SK-N-SH (cell line): Measurements from ENCODE around the gene HACD4. TPM values are rescaled to one million over a fixed set of nuclear protein-coding genes. Genes with fewer than 3 reads are reported as not detected.

Experiments used
- CTCF ChIA-PET: fragments of 300-600, 350-600 bp; formaldehyde crosslinking; extraction: SDS; loops from one replicate; lab custom pipeline; 2021; lab: Yijun Ruan, JAX
- POLR2A ChIA-PET: fragments of 350-600 bp; sonication (Branson Sonifier 250); formaldehyde crosslinking; extraction: SDS; loops from one replicate; lab custom pipeline; 2020; ENCODE audit warnings: antibody characterized with exemption, inconsistent platforms; lab: Yijun Ruan, JAX
- DNase-seq: peaks from one replicate; pipeline ENCODE4 v3.0.0; 2012
- H2AFZ ChIP-seq: fragments of 200-600 bp; sonication (generic); 2 replicates; pipeline ENCODE4 v1.8.1; 2016; ENCODE audit warnings: antibody characterized with exemption, mild to moderate bottlenecking, low read depth
- H3F3A ChIP-seq: fragments of 200-600 bp; sonication (generic); replicated peaks from 2 replicates; pipeline ENCODE3; 2016; ENCODE audit warnings: antibody characterized with exemption, mild to moderate bottlenecking; ENCODE audit not compliant: insufficient read depth
- H3K27ac ChIP-seq, 2 experiments: fragments of 200-500 bp in 1 of 2; fragments of 200-600 bp in 1 of 2; sonication (Bioruptor generic) in 1 of 2; sonication (generic), shearing (Covaris generic) in 1 of 2; 2 replicates each; pipeline versions ENCODE4 v1.5.1 to v1.6.1; 2014 to 2016; ENCODE audit warnings: low read depth in 2 of 2, inconsistent platforms in 1 of 2, low read length in 1 of 2, mild to moderate bottlenecking in 1 of 2, mixed read lengths in 1 of 2
- H3K27me3 ChIP-seq: fragments of 200-600 bp; sonication (generic), shearing (Covaris generic); 2 replicates; pipeline ENCODE4 v1.6.1; 2016; ENCODE audit warnings: mixed run types; ENCODE audit not compliant: insufficient read depth
- H3K36me3 ChIP-seq, 2 experiments: fragments of 200-500 bp in 1 of 2; fragments of 200-600 bp in 1 of 2; sonication (Bioruptor generic) in 1 of 2; sonication (generic) in 1 of 2; replicated peaks in 1 of 2; 2 replicates each; pipeline versions ENCODE3 to v1.5.1; 2014 to 2016; ENCODE audit warnings: low read length in 1 of 2, mild to moderate bottlenecking in 1 of 2; ENCODE audit not compliant: insufficient read depth in 2 of 2, control insufficient read depth in 1 of 2
- H3K4me1 ChIP-seq, 2 experiments: fragments of 200-500 bp in 1 of 2; fragments of 200-600 bp in 1 of 2; sonication (Bioruptor generic) in 1 of 2; sonication (generic), shearing (Covaris generic) in 1 of 2; 2 replicates each; pipeline versions ENCODE4 v1.5.1 to v1.6.1; 2014 to 2016; ENCODE audit warnings: low read depth in 1 of 2, low read length in 1 of 2, mixed run types in 1 of 2; ENCODE audit not compliant: insufficient read depth in 2 of 2, control insufficient read depth in 1 of 2
- H3K4me2 ChIP-seq: fragments of 200-600 bp; sonication (generic), shearing (Covaris generic); 2 replicates; pipeline ENCODE4 v1.6.1; 2017; ENCODE audit warnings: mixed run types
- H3K4me3 ChIP-seq, 2 experiments: fragments of 200-500 bp in 1 of 2; fragments of 200-600 bp in 1 of 2; sonication (Bioruptor generic) in 1 of 2; sonication (generic), shearing (Covaris generic) in 1 of 2; 2 replicates each; pipeline versions ENCODE4 v1.5.1 to v1.8.1; 2014 to 2016; ENCODE audit warnings: low read depth in 2 of 2, inconsistent platforms in 1 of 2, low read length in 1 of 2, mild to moderate bottlenecking in 1 of 2, mixed read lengths in 1 of 2, moderate library complexity in 1 of 2
- H3K79me2 ChIP-seq: fragments of 200-600 bp; sonication (generic); 2 replicates; pipeline ENCODE4 v1.8.1; 2017; ENCODE audit warnings: mild to moderate bottlenecking; ENCODE audit not compliant: insufficient read depth
- H3K9ac ChIP-seq: fragments of 200-600 bp; sonication (generic); 2 replicates; pipeline ENCODE4 v1.6.1; 2017; ENCODE audit warnings: mixed run types
- H3K9me2 ChIP-seq: fragments of 200-600 bp; sonication (generic); 2 replicates; pipeline ENCODE4 v1.6.1; 2017; ENCODE audit warnings: mixed run types
- H3K9me3 ChIP-seq: fragments of 200-600 bp; sonication (generic); 2 replicates; pipeline ENCODE4 v1.6.1; 2017; ENCODE audit warnings: mixed run types, mild to moderate bottlenecking, moderate library complexity
- H4K20me1 ChIP-seq: fragments of 200-600 bp; sonication (generic); 2 replicates; pipeline ENCODE4 v1.6.1; 2017; ENCODE audit warnings: mild to moderate bottlenecking, mixed run types; ENCODE audit not compliant: insufficient read depth
- EP300 ChIP-seq, 2 experiments: IDR thresholded peaks; 2 replicates each; pipeline versions ENCODE4 v1.4.0 to v1.6.1; 2012; ENCODE audit warnings: borderline replicate concordance in 1 of 2, low read depth in 1 of 2, low read length in 1 of 2
- EZH2phosphoT487 ChIP-seq: fragments of 200-600 bp; sonication (generic); IDR thresholded peaks from 2 replicates; pipeline ENCODE4 v1.6.1; 2017; ENCODE audit warnings: low read depth, mixed run types, mild to moderate bottlenecking, antibody characterized with exemption, moderate library complexity, borderline replicate concordance
- FOSL2 ChIP-seq: IDR thresholded peaks from 2 replicates; pipeline ENCODE4 v1.4.0; 2012; ENCODE audit warnings: low read depth, mild to moderate bottlenecking, moderate library complexity, borderline replicate concordance
- FOXJ3 ChIP-seq: sonication (generic); formaldehyde crosslinking; IDR thresholded peaks from 2 replicates; pipeline ENCODE4 v1.5.1; 2020; ENCODE audit warnings: mild to moderate bottlenecking, missing genetic modification reagents
- IRF3 ChIP-seq: fragments of 150-350 bp; IDR thresholded peaks from 2 replicates; pipeline ENCODE4 v1.6.1; 2016; ENCODE audit warnings: mild to moderate bottlenecking, low read depth, low read length
- MAX ChIP-seq: IDR thresholded peaks from 2 replicates; pipeline ENCODE4 v1.4.0; 2012; ENCODE audit warnings: low read depth
- MEF2A ChIP-seq: IDR thresholded peaks from 2 replicates; pipeline ENCODE4 v1.4.0; 2012; ENCODE audit warnings: low read depth, borderline replicate concordance
- MXI1 ChIP-seq: IDR thresholded peaks from 2 replicates; pipeline ENCODE4 v1.6.1; 2012; ENCODE audit warnings: mild to moderate bottlenecking, low read depth, low read length, improper control_type of control experiment
- POLR2AphosphoS5 ChIP-seq: IDR thresholded peaks from 2 replicates; pipeline ENCODE4 v1.6.1; 2012; ENCODE audit warnings: low read depth, low read length
- RAD21 ChIP-seq: IDR thresholded peaks from 2 replicates; pipeline ENCODE4 v1.6.1; 2012; ENCODE audit warnings: mild to moderate bottlenecking, low read length
- REST ChIP-seq: IDR thresholded peaks from 2 replicates; pipeline ENCODE4 v1.6.1; 2012; ENCODE audit warnings: mild to moderate bottlenecking, low read depth, low read length, moderate library complexity
- RFX5 ChIP-seq: IDR thresholded peaks from 2 replicates; pipeline ENCODE4 v1.6.1; 2012; ENCODE audit warnings: mild to moderate bottlenecking, improper control_type of control experiment, low read length
- SIN3A ChIP-seq: IDR thresholded peaks from 2 replicates; pipeline ENCODE4 v1.6.1; 2012; ENCODE audit warnings: low read depth, mild to moderate bottlenecking, low read length, moderate library complexity, borderline replicate concordance
- SMC3 ChIP-seq: IDR thresholded peaks from 2 replicates; pipeline ENCODE4 v1.6.1; 2012; ENCODE audit warnings: low read depth, low read length, improper control_type of control experiment
- TCF12 ChIP-seq: IDR thresholded peaks from 2 replicates; pipeline ENCODE4 v1.4.0; 2012
- TEAD4 ChIP-seq: IDR thresholded peaks from 2 replicates; pipeline ENCODE4 v1.4.0; 2012; ENCODE audit warnings: mild to moderate bottlenecking, borderline replicate concordance; ENCODE audit not compliant: insufficient read depth
- USF2 ChIP-seq: fragments of 150-350 bp; IDR thresholded peaks from 2 replicates; pipeline ENCODE4 v1.6.1; 2017; ENCODE audit warnings: antibody characterized with exemption, low read length, low read depth, borderline replicate concordance
- ZBTB33 ChIP-seq: IDR thresholded peaks from 2 replicates; pipeline ENCODE4 v1.4.0; 2012; ENCODE audit warnings: low read depth, borderline replicate concordance
- WGBS: methylation state at CpG from one replicate; pipeline ENCODE4 v1.1.6; 2017; ENCODE audit warnings: low lambda C conversion rate; 5-methylcytosine and 5-hydroxymethylcytosine counted together
- polyA plus RNA-seq, 3 experiments: library from polyadenylated mRNA; depleted of rRNA; stranded (reverse); fragments of >200 nt; gene quantifications; 2 replicates each; pipeline ENCODE4 v1.2.3, GENCODE V29; 2012
- TF ChIP-seq, protein P1 (sequence below): IDR thresholded peaks from 2 replicates; pipeline ENCODE4; 2012
- TF ChIP-seq, protein P2 (sequence below): fragments of 200-600 bp; sonication (generic); IDR thresholded peaks from 2 replicates; pipeline ENCODE4 v1.6.1; 2017; ENCODE audit warnings: antibody characterized with exemption, mild to moderate bottlenecking, moderate library complexity

The HACD4 gene
- polyA plus RNA-seq, 1 of the 3 experiments (the other 2 are of a cell fraction): under 0.01 TPM

DNA sequence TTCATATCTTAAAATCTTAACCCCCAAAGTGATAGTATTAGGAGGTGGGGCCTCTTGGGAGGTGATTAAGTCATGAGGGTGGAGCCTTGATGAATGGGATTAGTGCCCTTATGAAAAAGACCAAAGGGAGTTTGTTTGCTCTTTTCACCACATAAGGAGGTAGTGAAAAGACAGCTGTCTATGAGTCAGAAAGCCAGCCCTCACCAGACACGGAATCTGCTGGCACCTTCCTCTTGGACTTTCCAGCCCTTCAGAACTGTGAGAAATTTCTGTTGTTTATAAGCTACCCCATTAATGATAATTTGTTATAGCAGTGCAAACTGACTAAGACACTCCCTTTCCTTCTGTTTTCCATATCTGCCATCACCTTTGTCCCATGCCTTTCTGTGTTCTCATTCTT is 25.5 kb upstream of the HACD4 start:
- Histone ChIP-seq H4K20me1 (no peaks in the 10 kb centered on the region), H3K27me3 (no peaks in the 10 kb centered on the region), H3K9me2 (no peaks in the 10 kb centered on the region), H2AFZ (no peak overlapping the region), H3K79me2 (no peaks in the 10 kb centered on the region)
- CTCF ChIA-PET: no interaction called here
- DNase-seq: no peak
- no peak for TF ChIP-seq RFX5
- TF ChIP-seq EZH2phosphoT487: no peak
- TF ChIP-seq, protein P1, sequence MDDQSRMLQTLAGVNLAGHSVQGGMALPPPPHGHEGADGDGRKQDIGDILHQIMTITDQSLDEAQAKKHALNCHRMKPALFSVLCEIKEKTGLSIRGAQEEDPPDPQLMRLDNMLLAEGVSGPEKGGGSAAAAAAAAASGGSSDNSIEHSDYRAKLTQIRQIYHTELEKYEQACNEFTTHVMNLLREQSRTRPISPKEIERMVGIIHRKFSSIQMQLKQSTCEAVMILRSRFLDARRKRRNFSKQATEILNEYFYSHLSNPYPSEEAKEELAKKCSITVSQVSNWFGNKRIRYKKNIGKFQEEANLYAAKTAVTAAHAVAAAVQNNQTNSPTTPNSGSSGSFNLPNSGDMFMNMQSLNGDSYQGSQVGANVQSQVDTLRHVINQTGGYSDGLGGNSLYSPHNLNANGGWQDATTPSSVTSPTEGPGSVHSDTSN: no peak
- TF ChIP-seq REST: no peak
- no peak for TF ChIP-seq MXI1
- no peak for TF ChIP-seq FOXJ3 (CRISPR knock-in tag)
- no peak for TF ChIP-seq FOSL2
- TF ChIP-seq ZBTB33: no peak
- TF ChIP-seq, protein P2, sequence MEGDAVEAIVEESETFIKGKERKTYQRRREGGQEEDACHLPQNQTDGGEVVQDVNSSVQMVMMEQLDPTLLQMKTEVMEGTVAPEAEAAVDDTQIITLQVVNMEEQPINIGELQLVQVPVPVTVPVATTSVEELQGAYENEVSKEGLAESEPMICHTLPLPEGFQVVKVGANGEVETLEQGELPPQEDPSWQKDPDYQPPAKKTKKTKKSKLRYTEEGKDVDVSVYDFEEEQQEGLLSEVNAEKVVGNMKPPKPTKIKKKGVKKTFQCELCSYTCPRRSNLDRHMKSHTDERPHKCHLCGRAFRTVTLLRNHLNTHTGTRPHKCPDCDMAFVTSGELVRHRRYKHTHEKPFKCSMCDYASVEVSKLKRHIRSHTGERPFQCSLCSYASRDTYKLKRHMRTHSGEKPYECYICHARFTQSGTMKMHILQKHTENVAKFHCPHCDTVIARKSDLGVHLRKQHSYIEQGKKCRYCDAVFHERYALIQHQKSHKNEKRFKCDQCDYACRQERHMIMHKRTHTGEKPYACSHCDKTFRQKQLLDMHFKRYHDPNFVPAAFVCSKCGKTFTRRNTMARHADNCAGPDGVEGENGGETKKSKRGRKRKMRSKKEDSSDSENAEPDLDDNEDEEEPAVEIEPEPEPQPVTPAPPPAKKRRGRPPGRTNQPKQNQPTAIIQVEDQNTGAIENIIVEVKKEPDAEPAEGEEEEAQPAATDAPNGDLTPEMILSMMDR: no peak
- TF ChIP-seq TCF12: no peak
- TF ChIP-seq USF2: no peak
- TF ChIP-seq TEAD4: no peak
- no peak for TF ChIP-seq RAD21
- no peak for TF ChIP-seq SMC3
- TF ChIP-seq MEF2A: no peak
- no peak for TF ChIP-seq POLR2AphosphoS5
- TF ChIP-seq SIN3A: no peak
- no peak for TF ChIP-seq IRF3
- TF ChIP-seq EP300 (IDR thresholded peaks at IDR 0.05; ENCODE audit: borderline replicate concordance in 1 of 2, low read depth in 1 of 2, low read length in 1 of 2): no peak
- TF ChIP-seq MAX: no peak
- TF ChIP-seq, all 33 proteins: peak for 0
- H3K36me3 ChIP-seq: no peaks in the 10 kb centered on the region
- POLR2A ChIA-PET: no interaction called here
- no peaks in the 10 kb centered on the region for H3F3A ChIP-seq
- H3K9me3 ChIP-seq: no peaks in the 10 kb centered on the region
- no peak overlapping the region for H3K9ac ChIP-seq
- no peak overlapping the region for H3K27ac ChIP-seq
- H3K4me2 ChIP-seq: no peak overlapping the region
- peaks cover 0 to 4% of the 10 kb centered on the region in 2 experiments; a peak in 2 of 4 replicates for H3K4me1 ChIP-seq
- no peak overlapping the region for H3K4me3 ChIP-seq
- 22% methylated on average over 1 of the region's 1 CpG for WGBS
